HuH-7.5 (cell line): ENCODE data around the gene PTPRN2.
"Not testable (repeated sequence)": the region's sequence is repeated elsewhere in the genome, so short reads cannot be mapped to it uniquely, and the experiment has no call there.

ENCODE experiments used
- DNase-seq: peaks from one replicate; pipeline ENCODE4 v3.0.0; 2011; ENCODE audit warnings: low spot score

PTPRN2 gene

GRCh38 chr7:158301207-158301606 is 286.4 kb downstream of the PTPRN2 start:
- no peak for DNase-seq

GRCh38 chr7:158300427-158300826 is 287.2 kb downstream of the PTPRN2 start:
- DNase-seq = no peak

GRCh38 chr7:158299607-158300006 is 288.0 kb downstream of the PTPRN2 start:
- DNase-seq = no peak

- DNase-seq = no peak
Observed at GRCh38 chr7:158296798-158297104, 290.9 kb downstream of the PTPRN2 start.

GRCh38 chr7:158295966-158296797 is 291.4 kb downstream of the PTPRN2 start:
- no peak for DNase-seq

- DNase-seq = not testable (repeated sequence)
Observed at GRCh38 chr7:158294468-158295215, 293.0 kb downstream of the PTPRN2 start.

GRCh38 chr7:158292948-158293347 is 294.7 kb downstream of the PTPRN2 start:
- no peak for DNase-seq

GRCh38 chr7:158291998-158292397 is 295.6 kb downstream of the PTPRN2 start:
- DNase-seq = no peak

GRCh38 chr7:158289761-158290523 is 297.7 kb downstream of the PTPRN2 start:
- no peak for DNase-seq

GRCh38 chr7:158289231-158289630 is 298.4 kb downstream of the PTPRN2 start:
- no peak for DNase-seq

GRCh38 chr7:158286210-158286609 is 301.4 kb downstream of the PTPRN2 start:
- DNase-seq = no peak

GRCh38 chr7:158285383-158285770 is 302.2 kb downstream of the PTPRN2 start:
- no peak for DNase-seq

- no peak for DNase-seq
Observed at GRCh38 chr7:158284617-158285382, 302.8 kb downstream of the PTPRN2 start.

- DNase-seq = no peak
Observed at GRCh38 chr7:158284121-158284520, 303.5 kb downstream of the PTPRN2 start.

GRCh38 chr7:158283016-158283974 is 304.3 kb downstream of the PTPRN2 start:
- DNase-seq = no peak

GRCh38 chr7:158282461-158283001 is 305.1 kb downstream of the PTPRN2 start:
- DNase-seq = no peak

- DNase-seq = no peak
Observed at GRCh38 chr7:158281441-158281840, 306.2 kb downstream of the PTPRN2 start.

GRCh38 chr7:158280448-158281144 is 307.0 kb downstream of the PTPRN2 start:
- no peak for DNase-seq

- DNase-seq = no peak
Observed at GRCh38 chr7:158279539-158280447, 307.8 kb downstream of the PTPRN2 start.
